GM23338 (cell line): ENCODE data around the gene ERLEC1. TPM values are rescaled to one million over a fixed set of nuclear protein-coding genes. Genes with fewer than 3 reads are reported as not detected.

Experiments
- ATAC-seq: fragments of 200-7000 bp; cut with Tn5 transposase; 3 replicates; pipeline ENCODE4 v1.9.1; 2020
- DNase-seq: peaks from one replicate; pipeline ENCODE4 v3.0.0-alpha.2; 2015; ENCODE audit warnings: low spot score
- H2AFZ ChIP-seq: fragments of 200-600 bp; sonication (generic); 2 replicates; pipeline ENCODE4 v1.8.0; 2016; ENCODE audit warnings: antibody characterized with exemption, mild to moderate bottlenecking, moderate library complexity
- H3F3A ChIP-seq: fragments of 200-600 bp; sonication (generic); replicated peaks from 2 replicates; pipeline ENCODE4 v1.8.0; 2017; ENCODE audit warnings: antibody characterized with exemption, mixed run types, low read depth
- H3K27ac ChIP-seq: fragments of 200-600 bp; sonication (generic); 2 replicates; pipeline ENCODE4 v1.6.1; 2016; ENCODE audit warnings: low read depth
- H3K27me3 ChIP-seq: fragments of 200-600 bp; sonication (generic); 2 replicates; pipeline ENCODE4 v1.8.0; 2016; ENCODE audit warnings: mild to moderate bottlenecking, mixed run types, moderate library complexity; ENCODE audit not compliant: insufficient read depth
- H3K36me3 ChIP-seq: fragments of 200-600 bp; sonication (generic); 2 replicates; pipeline ENCODE4 v1.8.0; 2016; ENCODE audit warnings: mild to moderate bottlenecking; ENCODE audit not compliant: insufficient read depth
- H3K4me1 ChIP-seq: fragments of 200-600 bp; sonication (generic); 2 replicates; pipeline ENCODE4 v1.8.0; 2016; ENCODE audit warnings: mild to moderate bottlenecking, moderate library complexity; ENCODE audit not compliant: insufficient read depth
- H3K4me2 ChIP-seq: fragments of 200-600 bp; sonication (generic); 2 replicates; pipeline ENCODE4 v1.7.1; 2017; ENCODE audit warnings: mixed run types
- H3K4me3 ChIP-seq: fragments of 200-600 bp; sonication (generic); 2 replicates; pipeline ENCODE4 v1.6.1; 2016; ENCODE audit warnings: mixed run types
- H3K79me2 ChIP-seq: fragments of 200-600 bp; sonication (generic); replicated peaks from 2 replicates; pipeline ENCODE4 v1.8.0; 2017; ENCODE audit warnings: mild to moderate bottlenecking; ENCODE audit not compliant: insufficient read depth
- H3K9me2 ChIP-seq: fragments of 200-600 bp; sonication (generic); 2 replicates; pipeline ENCODE4 v1.8.0; 2017; ENCODE audit not compliant: insufficient read depth
- H4K20me1 ChIP-seq: fragments of 200-600 bp; sonication (generic); replicated peaks from 2 replicates; pipeline ENCODE4 v1.8.0; 2017; ENCODE audit warnings: mild to moderate bottlenecking; ENCODE audit not compliant: insufficient read depth
- H3K27ac Mint-ChIP-seq: 2 replicates; pipeline ENCODE4 v1.8.0; 2020; ENCODE audit warnings: inconsistent platforms, mild to moderate bottlenecking, moderate library complexity, mixed read lengths
- H3K27me3 Mint-ChIP-seq: 3 replicates; pipeline ENCODE4 v1.8.0; 2022; ENCODE audit warnings: low read depth, mild to moderate bottlenecking, moderate library complexity, mixed read lengths, inconsistent platforms; ENCODE audit not compliant: insufficient read depth, poor library complexity
- H3K36me3 Mint-ChIP-seq: 3 replicates; pipeline ENCODE4 v1.8.0; 2021; ENCODE audit warnings: low read depth, mild to moderate bottlenecking, inconsistent platforms, moderate library complexity, mixed read lengths
- H3K4me1 Mint-ChIP-seq: 3 replicates; pipeline ENCODE4 v1.8.0; 2020; ENCODE audit warnings: mild to moderate bottlenecking, inconsistent platforms, mixed read lengths
- H3K4me3 Mint-ChIP-seq: 3 replicates; pipeline ENCODE4 v1.8.0; 2021; ENCODE audit warnings: moderate library complexity, mild to moderate bottlenecking, inconsistent platforms, mixed read lengths
- H3K9me3 Mint-ChIP-seq: 3 replicates; pipeline ENCODE4 v1.8.0; 2020; ENCODE audit warnings: moderate library complexity, mild to moderate bottlenecking, inconsistent platforms, mixed read lengths
- CREB1 ChIP-seq: fragments of 250-450 bp; sonication (Bioruptor Pico); IDR thresholded peaks from 2 replicates; pipeline ENCODE4 v1.5.0; 2020; ENCODE audit warnings: low read depth, mild to moderate bottlenecking, moderate library complexity
- ETS1 ChIP-seq: IDR thresholded peaks from 2 replicates; pipeline ENCODE4 v1.6.1; 2016; ENCODE audit warnings: antibody characterized with exemption
- EZH2 ChIP-seq: fragments of 200-600 bp; sonication (generic); IDR thresholded peaks from one replicate; pipeline ENCODE4 v1.8.0; 2017; ENCODE audit warnings: antibody characterized with exemption, mild to moderate bottlenecking, low read depth; ENCODE audit not compliant: unreplicated experiment
- EZH2phosphoT487 ChIP-seq: fragments of 200-600 bp; sonication (generic); IDR thresholded peaks from one replicate; pipeline ENCODE4 v1.8.1; 2018; ENCODE audit warnings: antibody characterized with exemption; ENCODE audit not compliant: unreplicated experiment
- NANOG ChIP-seq: IDR thresholded peaks from 2 replicates; pipeline ENCODE4 v1.6.1; 2016; ENCODE audit warnings: antibody characterized with exemption, borderline replicate concordance
- POLR2AphosphoS5 ChIP-seq: IDR thresholded peaks from 2 replicates; pipeline ENCODE4 v1.6.1; 2016; ENCODE audit warnings: antibody characterized with exemption, low read depth
- ZNF114 ChIP-seq: fragments of 250-450 bp; sonication (Bioruptor Pico); IDR thresholded peaks from 2 replicates; pipeline ENCODE4 v1.5.0; 2020; ENCODE audit warnings: mild to moderate bottlenecking, moderate library complexity
- ZNF331 ChIP-seq: fragments of 250-450 bp; sonication (Bioruptor Pico); IDR thresholded peaks from 2 replicates; pipeline ENCODE4 v1.5.0; 2020; ENCODE audit warnings: low read depth, mild to moderate bottlenecking, moderate library complexity
- polyA plus RNA-seq: library from polyadenylated mRNA; unstranded; fragments of >200 nt; fragmentation: Nextera tagmentation; extraction: Ambion mirVana; gene quantifications from 2 replicates; pipeline ENCODE4 v1.2.1, GENCODE V29; 2016
- total RNA-seq: library from RNA; depleted of rRNA; stranded (reverse); fragments of >200 nt; shearing (Covaris generic); gene quantifications from 2 replicates; pipeline ENCODE4 v1.2.3, GENCODE V29; 2014
- TF ChIP-seq, protein P1 (sequence below): IDR thresholded peaks from one replicate; pipeline ENCODE4 v1.6.1; 2018; ENCODE audit warnings: antibody characterized with exemption; ENCODE audit not compliant: unreplicated experiment
- TF ChIP-seq, protein P2 (sequence below), 2 experiments: fragments of 200-600 bp in 1 of 2; sonication (generic) in 1 of 2; conservative IDR thresholded peaks; 2 replicates each; pipeline versions ENCODE4 v1.5.1 to v1.6.1; 2016 to 2017; ENCODE audit warnings: antibody characterized with exemption in 2 of 2, low read depth in 2 of 2, mild to moderate bottlenecking in 2 of 2, moderate library complexity in 1 of 2

ERLEC1 gene
- total and polyA plus RNA-seq, 2 experiments from 2014 or later = 35.0 to 41.2 TPM

DNA sequence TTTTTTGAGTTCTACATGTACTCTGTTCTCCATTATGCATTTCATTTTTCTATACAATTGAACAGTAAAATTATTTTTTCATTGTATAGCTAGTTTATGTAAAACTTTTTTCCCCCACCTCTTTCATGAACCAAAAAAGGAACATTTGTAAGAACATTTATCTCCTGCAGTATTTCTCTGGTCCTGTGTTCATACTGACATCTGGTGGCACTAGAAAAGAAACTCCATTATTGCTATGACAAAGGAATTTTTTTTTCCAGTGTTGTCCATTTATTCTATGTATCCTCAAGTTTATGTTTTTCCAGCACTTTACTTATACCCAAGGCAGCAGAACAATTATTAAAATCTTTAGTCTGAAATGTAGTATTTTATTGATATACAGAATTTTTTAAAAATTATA is 46.7 kb upstream of the ERLEC1 start:
- H3K9me3 Mint-ChIP-seq = peaks cover 2% of the 10 kb centered on the region; the same call in 1 of the 3 replicates
- TF ChIP-seq CREB1 (CRISPR knock-in tag) (no peak), ZNF114 (CRISPR knock-in tag) (no peak), POLR2AphosphoS5 (no peak), NANOG (no peak), ETS1 (no peak), EZH2phosphoT487 (no peak)
- TF ChIP-seq, protein P1, sequence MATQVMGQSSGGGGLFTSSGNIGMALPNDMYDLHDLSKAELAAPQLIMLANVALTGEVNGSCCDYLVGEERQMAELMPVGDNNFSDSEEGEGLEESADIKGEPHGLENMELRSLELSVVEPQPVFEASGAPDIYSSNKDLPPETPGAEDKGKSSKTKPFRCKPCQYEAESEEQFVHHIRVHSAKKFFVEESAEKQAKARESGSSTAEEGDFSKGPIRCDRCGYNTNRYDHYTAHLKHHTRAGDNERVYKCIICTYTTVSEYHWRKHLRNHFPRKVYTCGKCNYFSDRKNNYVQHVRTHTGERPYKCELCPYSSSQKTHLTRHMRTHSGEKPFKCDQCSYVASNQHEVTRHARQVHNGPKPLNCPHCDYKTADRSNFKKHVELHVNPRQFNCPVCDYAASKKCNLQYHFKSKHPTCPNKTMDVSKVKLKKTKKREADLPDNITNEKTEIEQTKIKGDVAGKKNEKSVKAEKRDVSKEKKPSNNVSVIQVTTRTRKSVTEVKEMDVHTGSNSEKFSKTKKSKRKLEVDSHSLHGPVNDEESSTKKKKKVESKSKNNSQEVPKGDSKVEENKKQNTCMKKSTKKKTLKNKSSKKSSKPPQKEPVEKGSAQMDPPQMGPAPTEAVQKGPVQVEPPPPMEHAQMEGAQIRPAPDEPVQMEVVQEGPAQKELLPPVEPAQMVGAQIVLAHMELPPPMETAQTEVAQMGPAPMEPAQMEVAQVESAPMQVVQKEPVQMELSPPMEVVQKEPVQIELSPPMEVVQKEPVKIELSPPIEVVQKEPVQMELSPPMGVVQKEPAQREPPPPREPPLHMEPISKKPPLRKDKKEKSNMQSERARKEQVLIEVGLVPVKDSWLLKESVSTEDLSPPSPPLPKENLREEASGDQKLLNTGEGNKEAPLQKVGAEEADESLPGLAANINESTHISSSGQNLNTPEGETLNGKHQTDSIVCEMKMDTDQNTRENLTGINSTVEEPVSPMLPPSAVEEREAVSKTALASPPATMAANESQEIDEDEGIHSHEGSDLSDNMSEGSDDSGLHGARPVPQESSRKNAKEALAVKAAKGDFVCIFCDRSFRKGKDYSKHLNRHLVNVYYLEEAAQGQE = no peak
- TF ChIP-seq, protein P2, sequence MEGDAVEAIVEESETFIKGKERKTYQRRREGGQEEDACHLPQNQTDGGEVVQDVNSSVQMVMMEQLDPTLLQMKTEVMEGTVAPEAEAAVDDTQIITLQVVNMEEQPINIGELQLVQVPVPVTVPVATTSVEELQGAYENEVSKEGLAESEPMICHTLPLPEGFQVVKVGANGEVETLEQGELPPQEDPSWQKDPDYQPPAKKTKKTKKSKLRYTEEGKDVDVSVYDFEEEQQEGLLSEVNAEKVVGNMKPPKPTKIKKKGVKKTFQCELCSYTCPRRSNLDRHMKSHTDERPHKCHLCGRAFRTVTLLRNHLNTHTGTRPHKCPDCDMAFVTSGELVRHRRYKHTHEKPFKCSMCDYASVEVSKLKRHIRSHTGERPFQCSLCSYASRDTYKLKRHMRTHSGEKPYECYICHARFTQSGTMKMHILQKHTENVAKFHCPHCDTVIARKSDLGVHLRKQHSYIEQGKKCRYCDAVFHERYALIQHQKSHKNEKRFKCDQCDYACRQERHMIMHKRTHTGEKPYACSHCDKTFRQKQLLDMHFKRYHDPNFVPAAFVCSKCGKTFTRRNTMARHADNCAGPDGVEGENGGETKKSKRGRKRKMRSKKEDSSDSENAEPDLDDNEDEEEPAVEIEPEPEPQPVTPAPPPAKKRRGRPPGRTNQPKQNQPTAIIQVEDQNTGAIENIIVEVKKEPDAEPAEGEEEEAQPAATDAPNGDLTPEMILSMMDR (conservative IDR thresholded peaks at IDR 0.05; ENCODE audit: low read depth in 2 of 2) = peak; percentile 36 to 48
- H3K27ac Mint-ChIP-seq = no peak overlapping the region
- Histone ChIP-seq H3K9me2 (no peaks in the 10 kb centered on the region), H4K20me1 (no peaks in the 10 kb centered on the region; the same call in 1 of the 2 replicates), H3K79me2 (no peaks in the 10 kb centered on the region), H3K4me1 (no peaks in the 10 kb centered on the region), H3K4me3 (no peak overlapping the region), H3K27ac (no peak overlapping the region), H2AFZ (no peak overlapping the region), H3F3A (no peaks in the 10 kb centered on the region), H3K36me3 (no peaks in the 10 kb centered on the region; the same call in 1 of the 2 replicates), H3K27me3 (no peaks in the 10 kb centered on the region), H3K4me2 (no peak overlapping the region)
- ATAC-seq (no peak), DNase-seq (peak; percentile 27)
- H3K27me3 Mint-ChIP-seq = no peaks in the 10 kb centered on the region
- no peaks in the 10 kb centered on the region for H3K4me1 Mint-ChIP-seq
- peaks cover 4% of the 10 kb centered on the region for H3K36me3 Mint-ChIP-seq
- no peak overlapping the region for H3K4me3 Mint-ChIP-seq

GRCh38 chr2:53744395-53745065 is 42.3 kb upstream of the ERLEC1 start:
- Histone ChIP-seq H3K27me3 (no peaks in the 10 kb centered on the region), H3K9me2 (no peaks in the 10 kb centered on the region), H3K4me3 (no peak overlapping the region), H3K36me3 (no peaks in the 10 kb centered on the region), H3F3A (no peaks in the 10 kb centered on the region), H3K4me1 (no peaks in the 10 kb centered on the region), H3K79me2 (no peaks in the 10 kb centered on the region), H3K27ac (no peak overlapping the region), H4K20me1 (no peaks in the 10 kb centered on the region), H2AFZ (no peak overlapping the region), H3K4me2 (no peak overlapping the region)
- Mint-ChIP-seq H3K27me3 (peaks cover 2% of the 10 kb centered on the region), H3K4me3 (no peak overlapping the region), H3K36me3 (peaks cover 14% of the 10 kb centered on the region; the same call in 2 of the 3 replicates), H3K9me3 (no peaks in the 10 kb centered on the region), H3K27ac (no peak overlapping the region), H3K4me1 (no peaks in the 10 kb centered on the region)
- DNase-seq = no peak
- no peak for ATAC-seq
- TF ChIP-seq ZNF114 (CRISPR knock-in tag) = no peak
- TF ChIP-seq NANOG = no peak
- TF ChIP-seq ZNF331 (CRISPR knock-in tag) = no peak
- TF ChIP-seq, protein P2 (conservative IDR thresholded peaks at IDR 0.05; ENCODE audit: low read depth in 2 of 2) = no peak
- TF ChIP-seq, protein P1 = no peak
- no peak for TF ChIP-seq EZH2
- no peak for TF ChIP-seq EZH2phosphoT487
- TF ChIP-seq CREB1 (CRISPR knock-in tag) = no peak
- no peak for TF ChIP-seq POLR2AphosphoS5
